Mucosa of gallbladder (tissue), 1 donor: ENCODE data around the gene FUBP1. TPM values are rescaled to one million over a fixed set of nuclear protein-coding genes. Genes with fewer than 3 reads are reported as not detected.
"Not testable (repeated sequence)": the region's sequence is repeated elsewhere in the genome, so short reads cannot be mapped to it uniquely, and the experiment has no call there.

Experiments used
- DNase-seq: peaks from one replicate; pipeline ENCODE4 v3.0.0-alpha.2; 2020; ENCODE audit warnings: low spot score
- total RNA-seq: library from RNA; stranded (reverse); gene quantifications from one replicate; pipeline ENCODE4 v1.2.1, GENCODE V29; 2021
- donor health status: DM: no; HTN: no; CAD: no.

The FUBP1 gene
- total RNA-seq, 1 donor from 2014 or later, result 107 TPM

DNA sequence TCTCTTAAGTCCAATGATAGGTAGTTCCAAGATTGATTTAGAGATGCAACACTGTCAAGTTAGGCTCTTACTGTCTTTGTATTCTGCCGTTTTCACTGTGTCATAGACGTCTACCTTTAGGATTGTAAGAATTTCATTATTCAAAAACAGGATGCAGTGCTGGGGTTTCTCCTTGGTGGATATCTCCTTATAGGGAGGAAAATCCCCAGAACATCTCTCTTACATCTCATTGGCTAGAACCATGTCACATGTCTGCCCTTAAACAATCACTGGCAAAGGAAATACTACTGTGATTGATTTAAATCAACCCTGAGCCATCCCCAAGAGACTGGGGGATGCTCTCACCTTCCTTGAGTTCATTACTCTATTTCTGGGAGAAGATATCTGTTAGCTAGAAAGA, 10.9 kb upstream of the FUBP1 start:
- DNase-seq, result no peak

DNA sequence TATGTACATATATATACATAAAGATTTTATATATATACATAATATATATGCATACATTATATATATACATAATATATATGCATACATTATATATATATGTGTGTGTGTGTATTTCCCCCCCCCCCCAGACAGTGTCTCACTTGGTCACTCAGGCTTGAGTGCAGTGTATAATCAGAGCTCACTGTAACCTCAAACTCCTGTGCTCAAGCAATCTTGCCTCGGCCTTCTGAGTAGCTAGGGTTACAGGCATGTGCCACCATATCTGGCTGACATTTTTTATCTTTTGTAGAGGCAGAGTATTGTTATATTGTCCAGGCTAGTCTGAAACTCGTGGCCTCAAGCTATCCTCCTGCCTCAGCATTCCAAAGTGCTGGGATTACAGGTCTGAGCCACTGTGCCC, 9.0 kb upstream of the FUBP1 start:
- DNase-seq, result no peak

DNA sequence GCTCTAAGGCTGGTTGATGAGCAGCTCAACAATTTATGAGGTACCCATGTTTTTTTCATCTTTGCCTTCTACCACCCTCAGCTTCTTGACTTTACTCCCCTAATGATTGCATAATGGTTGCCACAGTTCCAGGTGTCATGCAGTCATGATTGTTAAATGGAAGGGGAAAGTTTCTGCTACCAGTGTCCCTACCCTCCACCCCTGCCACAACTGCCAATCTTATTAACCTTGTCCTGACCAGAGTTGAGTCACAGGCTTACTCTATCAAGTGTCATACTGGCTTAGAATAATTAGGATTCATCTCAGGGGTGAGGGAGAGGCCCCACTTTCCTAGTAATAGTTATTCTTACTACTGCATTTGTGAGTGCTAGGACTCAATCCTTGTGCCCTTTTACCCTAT, 7.9 kb upstream of the FUBP1 start:
- DNase-seq, result no peak

DNA sequence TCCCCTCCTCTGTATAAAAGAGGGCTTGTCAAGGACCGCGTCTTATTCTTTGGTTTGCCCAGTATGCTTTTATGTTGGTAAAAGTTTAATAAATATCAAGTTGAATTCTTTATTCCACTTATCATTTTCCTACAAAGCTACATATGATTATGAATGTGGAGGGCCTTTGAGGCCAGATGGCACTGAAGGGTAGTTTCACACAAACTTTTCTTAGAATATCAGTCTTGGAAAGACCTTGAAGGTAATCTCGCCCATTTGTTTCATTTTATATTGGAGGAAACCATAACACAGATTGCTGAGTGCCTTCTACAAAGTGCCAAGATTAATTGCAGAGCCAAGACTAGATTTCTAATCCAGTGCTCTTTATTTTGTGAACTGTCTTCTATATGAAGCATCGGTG, 5.8 kb upstream of the FUBP1 start:
- no peak for DNase-seq

DNA sequence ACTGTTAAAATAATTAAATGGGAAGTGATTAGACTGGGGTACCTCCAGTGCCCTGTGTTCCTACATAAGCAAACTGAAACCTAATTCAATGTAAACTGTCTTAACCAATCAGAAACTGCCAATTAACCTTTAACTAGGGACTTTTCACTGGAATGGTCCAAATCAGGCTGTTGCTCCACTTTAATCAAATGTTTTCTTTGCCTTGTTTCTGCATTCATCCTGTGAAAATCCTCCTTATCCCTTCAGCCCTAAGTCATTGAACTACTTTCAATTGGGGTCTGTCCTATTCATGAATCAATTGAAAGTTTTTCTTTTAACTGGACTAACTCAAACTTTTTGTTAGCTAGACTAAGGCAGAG, 5.1 kb upstream of the FUBP1 start:
- DNase-seq, result no peak

DNA sequence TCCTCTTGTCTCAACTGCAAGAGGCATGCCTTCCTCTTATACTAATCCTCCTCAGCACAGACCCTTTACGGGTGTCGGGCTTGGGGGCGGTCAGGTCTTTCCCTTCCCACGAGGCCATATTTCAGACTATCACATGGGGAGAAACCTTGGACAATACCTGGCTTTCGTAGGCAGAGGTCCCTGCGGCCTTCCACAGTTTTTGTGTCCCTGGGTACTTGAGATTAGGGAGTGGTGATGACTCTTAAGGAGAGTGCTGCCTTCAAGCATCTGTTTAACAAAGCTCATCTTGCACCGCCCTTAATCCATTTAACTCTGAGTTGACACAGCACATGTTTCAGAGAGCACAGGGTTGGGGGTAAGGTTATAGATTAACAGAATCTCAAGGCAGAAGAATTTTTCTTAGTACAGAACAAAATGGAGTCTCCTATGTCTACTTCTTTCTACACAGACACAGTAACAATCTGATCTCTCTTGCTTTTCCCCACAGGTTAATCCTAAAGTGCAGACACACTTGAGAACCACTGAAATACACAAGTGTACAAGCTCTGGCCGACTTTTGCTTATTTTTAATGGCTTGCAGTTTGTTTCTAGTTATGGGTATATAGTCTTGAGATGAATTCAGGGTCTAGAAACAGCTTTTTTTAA, 4.6 kb upstream of the FUBP1 start:
- DNase-seq, result not testable (repeated sequence)

DNA sequence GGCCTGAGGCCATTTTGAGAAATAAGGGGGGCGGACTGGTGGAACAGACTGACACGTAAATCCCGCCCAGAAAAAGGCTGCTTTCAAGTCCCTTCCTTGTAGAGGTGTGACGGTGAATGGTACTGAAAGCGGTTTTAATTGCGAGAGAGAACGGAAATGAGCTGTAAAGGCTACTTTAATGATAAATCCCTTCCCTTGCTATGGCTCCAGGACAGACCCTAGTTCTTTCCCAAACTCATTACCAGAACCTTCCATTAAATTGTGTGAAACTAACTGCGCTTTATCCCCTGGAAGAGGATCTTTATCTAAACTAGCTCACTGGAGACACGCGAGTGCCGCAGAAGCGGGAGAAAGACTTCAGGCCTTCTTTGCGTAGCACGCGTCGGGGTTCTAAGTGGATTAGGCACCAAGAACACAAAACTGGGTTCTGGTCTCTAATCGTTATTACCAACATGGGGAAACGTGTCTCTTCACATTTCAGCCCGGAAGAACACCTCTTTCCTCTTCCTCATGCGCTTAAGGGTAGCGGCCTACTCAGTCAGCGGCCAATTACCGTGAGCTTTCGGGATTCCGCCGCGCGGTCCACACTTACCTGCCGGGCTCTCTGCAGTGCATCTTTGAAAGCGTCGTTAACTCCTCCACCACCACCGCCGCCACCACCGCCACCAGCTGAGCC, 441 bp downstream of the FUBP1 start:
- DNase-seq, result peak; percentile 79

DNA sequence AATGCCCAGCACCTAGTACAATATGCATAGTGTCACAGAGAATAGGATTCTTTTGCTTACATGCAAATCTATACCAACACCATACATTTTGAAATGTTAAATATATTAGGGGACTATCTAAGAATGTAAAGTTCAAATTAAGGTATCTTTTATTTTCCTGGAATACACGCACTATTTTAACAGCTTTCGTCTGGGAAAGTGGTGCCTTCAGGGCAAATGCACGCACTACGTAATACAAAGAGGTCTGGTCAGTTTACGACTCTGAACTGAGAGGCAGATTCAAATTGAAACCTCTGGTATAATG, 931 bp downstream of the FUBP1 start:
- DNase-seq, result no peak

DNA sequence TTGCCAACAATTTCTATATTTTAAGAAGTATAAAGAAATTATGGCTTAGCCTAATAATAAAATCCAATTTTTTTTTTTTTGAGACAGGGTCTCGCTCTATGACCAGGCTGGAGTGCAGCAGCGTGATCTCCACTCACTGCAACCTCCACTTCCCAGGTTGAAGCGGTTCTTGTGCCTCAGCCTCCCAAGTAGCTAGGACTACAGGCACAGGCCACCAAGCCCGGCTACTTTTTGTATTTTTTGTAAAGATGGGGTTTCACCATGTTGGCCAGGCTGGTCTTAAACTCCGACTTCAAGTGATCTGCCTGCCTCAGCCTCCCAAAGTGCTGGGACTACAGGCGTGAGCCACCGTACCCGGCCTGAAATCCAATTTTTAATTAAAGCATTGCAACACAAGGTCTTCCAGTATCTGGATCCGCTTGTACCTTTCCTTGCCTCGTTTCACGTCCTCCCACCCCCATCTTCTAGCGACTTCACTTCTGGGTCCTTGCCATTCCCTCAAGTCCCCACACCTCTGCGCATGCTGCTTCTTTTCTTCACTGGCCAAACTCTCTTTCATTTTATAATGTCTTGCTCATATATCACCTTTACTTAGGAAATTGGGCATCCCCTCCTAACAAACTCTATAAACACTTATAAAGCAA, 2.3 kb downstream of the FUBP1 start:
- no peak for DNase-seq

DNA sequence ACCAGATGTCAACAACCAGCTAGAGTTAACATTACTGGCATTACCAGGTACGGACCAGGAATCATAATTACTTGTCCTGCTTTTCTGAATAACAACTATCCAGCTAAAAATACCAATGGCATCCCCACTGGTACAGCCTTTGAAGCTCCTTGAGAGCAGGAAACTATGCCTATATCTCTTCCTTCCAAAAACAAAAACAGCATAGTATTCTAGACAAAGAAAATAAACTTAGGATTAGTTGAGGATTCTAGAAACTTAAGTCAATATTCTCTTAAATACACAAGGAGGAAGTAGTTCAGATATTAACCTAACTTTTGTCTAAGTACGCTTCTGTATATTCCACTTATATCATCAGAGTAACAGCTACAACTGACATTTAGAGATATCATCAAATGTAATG, 3.0 kb downstream of the FUBP1 start:
- no peak for DNase-seq

DNA sequence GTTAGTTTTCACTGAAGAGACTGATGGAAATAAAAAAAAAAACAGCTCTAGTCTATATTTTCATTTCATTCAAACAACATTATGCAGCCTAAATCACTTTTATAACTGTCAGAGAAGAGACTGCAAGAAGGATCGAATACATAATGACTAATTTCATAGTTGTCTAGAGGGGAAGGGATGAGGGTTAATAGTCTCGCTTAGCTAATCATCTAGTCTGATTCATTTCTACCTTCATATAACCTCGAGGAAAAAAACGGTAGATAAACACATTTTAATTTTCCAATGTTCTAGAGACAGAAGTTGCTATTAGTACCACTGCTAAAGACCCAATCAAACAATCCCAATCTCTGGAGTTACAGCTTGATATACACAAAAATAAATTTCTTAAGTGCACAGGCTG, 3.5 kb downstream of the FUBP1 start:
- DNase-seq, result no peak

DNA sequence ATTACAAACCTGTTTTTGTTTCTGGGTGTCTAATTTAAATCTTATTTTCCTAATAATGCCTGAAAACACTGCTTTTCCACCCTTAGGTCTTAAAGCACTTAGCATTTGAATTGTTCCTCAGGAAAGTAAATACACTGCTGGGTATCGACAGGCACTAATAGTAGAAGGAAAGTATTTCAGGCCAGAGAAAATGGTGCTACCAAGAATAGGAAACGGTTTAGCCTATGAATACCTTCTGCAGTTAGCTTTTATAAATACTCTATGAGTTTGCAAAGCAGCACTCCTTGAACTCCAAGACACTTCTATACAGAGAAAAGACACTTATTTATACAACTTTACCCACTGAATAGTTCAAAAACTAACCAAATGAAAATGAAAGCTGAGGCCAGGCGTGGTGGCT, 6.8 kb downstream of the FUBP1 start:
- DNase-seq, result no peak

DNA sequence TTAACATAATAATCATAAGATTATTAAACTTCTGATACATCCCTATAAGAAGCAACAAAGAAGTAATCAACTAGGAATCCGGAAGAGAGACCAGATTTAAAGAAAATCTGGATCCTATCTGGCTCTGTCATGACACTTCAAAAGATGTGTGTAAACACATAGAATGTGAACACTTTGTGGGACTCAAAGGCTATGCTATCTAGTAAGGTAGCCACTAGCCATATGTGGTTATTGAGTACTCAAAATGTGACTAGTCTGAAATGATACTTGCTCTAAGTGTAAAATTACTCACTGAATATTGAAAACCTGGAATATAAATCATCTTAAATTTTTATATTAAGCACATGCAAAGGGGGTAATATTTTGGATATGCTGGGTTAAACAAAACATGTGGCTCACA, 8.7 kb downstream of the FUBP1 start:
- DNase-seq, result no peak

DNA sequence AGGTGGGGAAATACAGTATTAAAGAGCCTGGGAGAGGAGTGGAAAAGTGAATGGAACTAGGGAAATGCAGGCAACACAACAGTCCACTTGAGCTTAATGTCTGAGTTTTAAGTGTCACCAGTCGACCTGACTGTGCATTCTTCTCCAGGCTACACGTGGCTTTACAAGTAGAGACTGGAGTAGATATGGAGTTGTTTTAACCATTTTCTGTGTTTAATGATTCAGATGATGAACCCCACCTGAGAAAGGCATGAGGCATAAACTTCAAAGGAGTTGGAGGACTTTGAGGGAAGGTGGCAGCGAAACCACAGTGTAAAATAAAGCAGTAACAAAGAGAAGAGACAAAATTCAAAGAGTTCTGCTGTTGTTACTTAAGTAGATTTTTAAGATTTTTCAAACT, 12.6 kb downstream of the FUBP1 start:
- DNase-seq, result no peak

DNA sequence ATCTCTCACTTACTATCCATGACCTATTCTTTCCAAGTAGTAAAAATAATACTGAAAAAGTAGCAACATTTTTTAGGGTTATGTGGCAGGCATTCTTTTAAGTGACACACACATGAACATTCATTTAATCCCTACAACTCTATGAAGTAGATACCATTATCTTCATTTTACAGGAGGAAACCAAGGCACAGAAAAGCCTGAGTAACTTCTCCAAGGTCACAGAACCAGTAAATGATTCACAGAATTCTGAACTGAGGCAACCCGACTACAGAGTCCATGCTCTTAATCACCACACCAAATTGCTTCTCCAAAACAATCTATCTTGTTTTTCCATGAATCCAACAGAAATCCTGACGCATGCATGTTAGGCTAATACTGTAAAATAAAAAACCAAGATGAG, 17.5 kb downstream of the FUBP1 start:
- no peak for DNase-seq

DNA sequence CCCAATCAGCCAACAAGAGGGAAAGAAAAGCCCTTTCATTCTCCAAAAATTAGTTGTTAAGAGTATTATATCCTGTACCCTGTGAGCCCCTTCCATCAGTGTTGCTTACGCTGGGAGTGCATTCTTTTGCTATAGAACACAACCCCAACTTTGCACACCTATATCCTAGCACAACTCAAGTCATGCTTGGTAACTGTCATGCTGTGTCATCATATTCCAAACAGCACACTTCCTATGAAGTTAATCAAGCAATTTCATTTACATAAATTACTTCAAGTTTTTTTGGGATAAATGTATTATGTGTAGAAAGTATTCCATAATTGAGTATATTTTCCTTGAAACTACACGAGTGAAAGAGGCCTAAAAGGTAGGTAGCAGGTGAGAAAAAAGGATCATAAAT, 20.0 kb downstream of the FUBP1 start:
- no peak for DNase-seq

DNA sequence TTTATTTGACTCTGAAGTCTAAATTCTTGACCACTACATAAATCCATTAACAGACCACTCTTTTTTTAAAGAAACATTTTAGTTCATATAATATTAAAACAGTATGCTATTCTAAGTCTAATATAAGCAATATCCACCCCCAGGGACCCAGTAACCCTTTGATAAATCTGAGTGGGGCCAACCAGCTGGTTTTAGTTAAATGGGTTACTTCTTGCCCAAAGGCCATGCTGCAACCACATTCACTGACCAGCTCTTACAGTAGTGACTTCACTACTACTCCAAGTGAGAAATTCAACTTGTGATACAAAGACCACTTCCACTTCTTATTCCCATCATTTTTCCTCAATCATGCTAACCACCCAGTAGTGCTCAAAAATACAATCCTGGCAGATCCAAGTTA, 20.5 kb downstream of the FUBP1 start:
- DNase-seq, result no peak

DNA sequence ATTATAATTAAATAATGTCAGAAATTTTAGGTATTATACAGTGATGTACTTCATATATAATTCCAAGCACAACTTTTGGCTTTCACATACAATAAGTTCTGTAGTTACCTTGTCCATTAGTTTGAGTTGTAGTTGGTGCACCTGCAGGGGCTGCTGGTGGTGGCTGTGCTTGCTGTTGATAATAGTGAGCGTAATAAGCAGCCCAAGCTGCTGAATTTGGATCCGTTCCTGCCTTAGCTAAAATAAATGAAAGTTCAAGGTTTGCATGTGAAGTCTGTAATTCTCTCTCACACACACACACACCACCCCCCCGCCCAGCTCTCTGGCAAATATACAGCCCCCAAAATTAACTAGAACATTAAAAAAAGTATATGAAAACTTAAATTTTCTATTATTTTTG, 22.4 kb downstream of the FUBP1 start:
- DNase-seq, result no peak

DNA sequence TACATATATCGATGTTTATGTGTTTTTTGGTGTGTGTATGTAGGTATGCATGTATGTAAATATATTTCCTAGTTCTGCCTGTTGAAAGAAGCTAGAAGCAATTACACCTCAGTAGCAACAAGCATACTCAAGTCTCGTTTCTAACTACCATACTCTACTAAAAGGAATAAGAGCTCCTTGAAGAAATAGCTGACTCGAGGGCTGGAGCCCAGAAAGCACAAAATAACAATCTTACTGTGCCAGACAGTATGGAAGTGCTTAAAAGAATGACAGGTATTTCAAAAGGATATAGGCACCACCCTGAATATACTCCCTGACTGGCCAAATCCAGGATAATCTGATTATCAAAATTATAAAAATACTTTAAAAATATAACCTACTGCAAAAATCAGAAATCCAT, 23.2 kb downstream of the FUBP1 start:
- no peak for DNase-seq

DNA sequence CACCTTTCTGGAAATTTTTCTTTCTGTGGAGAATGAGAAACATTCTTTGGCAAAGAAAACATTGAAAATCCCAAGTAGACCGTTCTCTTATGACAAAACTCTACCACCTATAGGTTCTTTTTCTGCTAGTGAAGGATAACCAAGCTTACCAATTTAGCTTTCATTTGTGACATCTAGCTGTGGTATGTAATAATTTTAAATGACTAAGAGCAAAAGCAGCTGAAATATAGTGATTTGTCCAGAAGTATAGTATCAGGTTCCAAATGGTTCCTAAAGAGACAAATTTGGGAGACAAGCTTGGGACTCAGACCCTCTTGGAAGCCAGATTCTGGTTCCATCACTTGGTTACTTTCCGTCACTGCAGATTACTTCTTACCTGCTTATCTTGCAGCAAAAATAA, 24.4 kb downstream of the FUBP1 start:
- DNase-seq, result no peak

DNA sequence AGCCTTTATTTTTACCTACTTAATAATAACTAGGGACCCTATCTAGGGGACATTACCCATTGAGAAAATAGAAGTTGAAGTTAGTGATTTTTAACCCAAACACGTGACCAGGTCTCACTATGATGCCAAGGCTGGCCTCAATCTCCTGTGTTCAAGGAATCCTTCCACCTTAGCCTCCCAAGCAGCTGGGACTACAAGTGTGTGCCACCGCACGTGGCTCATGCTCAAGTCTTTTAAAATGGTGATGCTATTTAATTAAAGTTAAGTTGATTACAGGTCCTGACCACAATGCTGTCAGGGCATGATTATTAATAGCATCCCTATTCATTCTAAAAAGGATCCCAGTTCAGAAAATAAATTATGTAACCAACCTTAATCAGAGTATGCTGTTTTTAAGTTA, 25.0 kb downstream of the FUBP1 start:
- DNase-seq, result no peak

DNA sequence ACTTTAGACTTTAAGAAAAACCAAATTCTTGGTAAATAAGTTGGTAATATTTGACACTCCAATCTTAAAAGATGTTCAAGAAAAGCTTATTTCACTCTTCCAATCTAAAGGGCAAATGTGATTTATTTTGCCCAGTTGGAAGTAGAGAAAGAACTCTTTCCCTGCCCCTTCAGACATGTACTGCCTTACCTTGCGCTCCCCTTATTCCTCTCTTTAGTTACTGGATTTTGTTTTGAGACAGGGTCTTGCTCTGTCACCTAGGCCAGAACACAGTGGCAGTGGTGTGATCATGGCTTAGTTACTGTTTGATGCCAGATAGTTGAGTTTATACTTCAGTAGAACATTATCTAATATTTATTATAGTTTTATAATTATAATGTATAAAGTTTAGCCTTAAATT, 27.5 kb downstream of the FUBP1 start:
- DNase-seq, result no peak

DNA sequence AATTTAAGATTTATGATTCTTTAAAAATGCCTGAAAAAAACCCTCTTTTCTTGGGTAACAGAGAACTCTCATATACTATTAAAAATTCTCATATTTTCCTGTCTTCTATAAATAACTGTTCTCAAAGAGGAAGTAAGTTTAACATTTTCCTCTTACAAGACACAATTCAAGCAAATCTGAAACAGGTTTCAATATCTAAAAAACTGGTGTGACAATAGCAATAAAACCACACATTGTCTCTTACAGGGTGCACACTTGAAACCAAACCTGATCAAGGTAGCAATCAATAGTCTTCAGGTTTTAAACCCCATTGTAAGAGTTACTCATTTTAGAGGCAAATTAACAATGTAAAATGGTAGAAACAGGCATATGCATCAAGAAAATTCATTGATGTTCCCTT, 28.0 kb downstream of the FUBP1 start:
- DNase-seq, result no peak
